Measurements from ENCODE around the gene UNC119B.
A peak's percentile ranks its signal among the peaks of the same experiment; 100 is the strongest.
"Not testable (repeated sequence)": the region's sequence is repeated elsewhere in the genome, so short reads cannot be mapped to it uniquely, and the experiment has no call there.

Gene UNC119B

DNA sequence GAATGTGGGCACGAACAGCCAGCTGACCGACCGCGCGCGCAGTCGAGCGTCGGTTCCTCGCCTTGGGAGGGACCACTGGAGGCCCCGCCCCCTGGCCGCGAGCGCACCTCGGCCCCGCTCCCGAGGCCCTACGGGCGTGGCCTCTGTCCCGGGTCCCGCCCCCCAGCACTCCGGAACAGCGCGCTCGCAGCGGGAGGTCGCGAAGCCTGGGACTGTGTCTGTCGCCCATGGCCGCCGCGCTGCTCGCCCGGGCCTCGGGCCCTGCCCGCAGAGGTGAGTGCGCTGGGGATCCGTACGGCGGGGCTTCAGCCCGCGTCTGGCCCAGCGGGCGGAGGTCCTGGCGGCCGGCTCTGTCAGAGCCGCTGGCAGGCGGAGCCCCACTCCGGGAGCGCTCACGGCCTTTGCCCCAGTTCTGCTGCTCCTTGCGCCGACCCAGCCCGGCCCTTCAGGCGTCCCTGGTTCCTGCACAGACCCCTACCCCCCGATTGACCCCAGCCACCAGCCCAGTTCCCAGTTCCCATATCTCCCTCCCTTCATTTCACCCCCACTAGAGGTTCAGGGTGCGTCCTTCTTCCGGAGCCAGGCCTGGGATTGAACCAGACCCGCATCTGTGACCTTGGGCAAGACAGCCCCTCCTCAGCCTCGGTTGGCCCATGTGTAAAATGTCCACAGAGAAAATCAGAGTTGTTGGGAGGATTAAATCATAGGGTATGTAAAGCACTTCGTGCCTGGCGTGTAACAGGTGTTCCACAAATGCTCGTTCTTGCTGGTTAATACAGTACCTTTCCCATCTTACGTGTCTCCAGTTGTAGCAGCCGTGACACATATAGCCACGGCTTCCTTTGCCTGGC lies 15.6 kb downstream of the UNC119B start, which contains the start of gene ACADS:
TSS of gene ACADS (plus strand) at position 168 of the 851 bp plus-strand sequence. CDS start at position 228, 60 bp downstream.
- H3K4me1 ChIP-seq (ENCODE audit: control insufficient read depth in 2 of 2, insufficient read depth in 2 of 2, low read length in 2 of 2) = peaks cover 19 to 20% of the 10 kb centered on the region in 2 donors
- H3K27me3 ChIP-seq (ENCODE audit: control insufficient read depth in 2 of 2, insufficient read depth in 2 of 2, low read length in 2 of 2) = no peaks in the 10 kb centered on the region
- H3K4me3 ChIP-seq (ENCODE audit: low read length in 2 of 2) = peak within 1 kb of the TSS; percentile 74 to 84
- H3K9ac ChIP-seq (ENCODE audit: low read depth in 1 of 2, low read length in 2 of 2) = peak within 1 kb of the TSS; percentile 85 to 89
- peak within 1 kb of the TSS; percentile 82 to 83 for H3K27ac ChIP-seq (ENCODE audit: low read depth in 2 of 2, low read length in 2 of 2)
- peaks cover 29 to 47% of the 10 kb centered on the region in 2 donors for H3K36me3 ChIP-seq (ENCODE audit: control insufficient read depth in 2 of 2, insufficient read depth in 2 of 2, low read length in 2 of 2)
- H3K9me3 ChIP-seq (ENCODE audit: control insufficient read depth in 2 of 2, low read length in 2 of 2) = no peaks in the 10 kb centered on the region

- Histone ChIP-seq H3K4me3 (ENCODE audit: low read length in 2 of 2) (peak overlapping the region; percentile 70 to 84), H3K9ac (ENCODE audit: low read depth in 1 of 2, low read length in 2 of 2) (peak overlapping the region; percentile 85 to 89), H3K36me3 (ENCODE audit: control insufficient read depth in 2 of 2, insufficient read depth in 2 of 2, low read length in 2 of 2) (peaks cover 23 to 42% of the 10 kb centered on the region in 2 donors), H3K27ac (ENCODE audit: low read depth in 2 of 2, low read length in 2 of 2) (peak overlapping the region; percentile 82 to 83), H3K27me3 (ENCODE audit: control insufficient read depth in 2 of 2, insufficient read depth in 2 of 2, low read length in 2 of 2) (no peaks in the 10 kb centered on the region), H3K9me3 (ENCODE audit: control insufficient read depth in 2 of 2, low read length in 2 of 2) (no peaks in the 10 kb centered on the region), H3K4me1 (ENCODE audit: control insufficient read depth in 2 of 2, insufficient read depth in 2 of 2, low read length in 2 of 2) (peaks cover 18 to 20% of the 10 kb centered on the region in 2 donors)
Measured at GRCh38 chr12:120726510-120726793, 16.2 kb downstream of the UNC119B start.

- peak overlapping the region; percentile 70 to 84 for H3K4me3 ChIP-seq (ENCODE audit: low read length in 2 of 2)
- H3K9me3 ChIP-seq (ENCODE audit: control insufficient read depth in 2 of 2, low read length in 2 of 2) = no peaks in the 10 kb centered on the region
- peaks cover 18 to 20% of the 10 kb centered on the region in 2 donors for H3K4me1 ChIP-seq (ENCODE audit: control insufficient read depth in 2 of 2, insufficient read depth in 2 of 2, low read length in 2 of 2)
- peak overlapping the region; percentile 85 to 89 for H3K9ac ChIP-seq (ENCODE audit: low read depth in 1 of 2, low read length in 2 of 2)
- H3K36me3 ChIP-seq (ENCODE audit: control insufficient read depth in 2 of 2, insufficient read depth in 2 of 2, low read length in 2 of 2) = peaks cover 18 to 37% of the 10 kb centered on the region in 2 donors
- H3K27me3 ChIP-seq (ENCODE audit: control insufficient read depth in 2 of 2, insufficient read depth in 2 of 2, low read length in 2 of 2) = no peaks in the 10 kb centered on the region
- H3K27ac ChIP-seq (ENCODE audit: low read depth in 2 of 2, low read length in 2 of 2) = peak overlapping the region; percentile 82 to 83
Measured at GRCh38 chr12:120726961-120727360, 16.7 kb downstream of the UNC119B start.

DNA sequence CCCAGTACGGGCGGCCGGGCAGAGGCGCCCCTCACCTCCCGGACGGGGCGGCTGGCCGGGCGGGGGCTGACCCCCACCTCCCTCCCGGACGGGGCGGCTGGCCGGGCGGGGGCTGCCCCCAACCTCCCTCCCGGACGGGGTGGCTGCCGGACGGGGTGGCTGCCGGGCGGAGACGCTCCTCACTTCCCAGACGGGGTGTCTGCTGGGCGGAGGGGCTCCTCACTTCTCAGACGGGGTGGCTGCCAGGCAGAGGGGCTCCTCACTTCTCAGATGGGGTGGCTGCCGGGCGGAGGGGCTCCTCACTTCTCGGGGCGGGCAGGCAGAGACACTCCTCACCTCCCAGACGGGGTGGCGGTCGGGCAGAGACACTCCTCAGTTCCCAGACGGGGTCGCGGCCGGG lies 21.9 kb downstream of the UNC119B start:
- not testable (repeated sequence) for H3K9ac ChIP-seq (ENCODE audit: low read depth in 1 of 2, low read length in 2 of 2); H3K4me1 ChIP-seq (ENCODE audit: control insufficient read depth in 2 of 2, insufficient read depth in 2 of 2, low read length in 2 of 2); H3K27me3 ChIP-seq (ENCODE audit: control insufficient read depth in 2 of 2, insufficient read depth in 2 of 2, low read length in 2 of 2); H3K4me3 ChIP-seq (ENCODE audit: low read length in 2 of 2); H3K27ac ChIP-seq (ENCODE audit: low read depth in 2 of 2, low read length in 2 of 2); H3K9me3 ChIP-seq (ENCODE audit: control insufficient read depth in 2 of 2, low read length in 2 of 2)
- H3K36me3 ChIP-seq (ENCODE audit: control insufficient read depth in 2 of 2, insufficient read depth in 2 of 2, low read length in 2 of 2) = peaks cover 12 to 42% of the 10 kb centered on the region in 2 donors

GRCh38 chr12:120733574-120733973 lies 23.3 kb downstream of the UNC119B start:
- peaks cover 22 to 48% of the 10 kb centered on the region in 2 donors for H3K36me3 ChIP-seq (ENCODE audit: control insufficient read depth in 2 of 2, insufficient read depth in 2 of 2, low read length in 2 of 2)
- H3K27ac ChIP-seq (ENCODE audit: low read depth in 2 of 2, low read length in 2 of 2) = no peak overlapping the region
- no peak overlapping the region for H3K9ac ChIP-seq (ENCODE audit: low read depth in 1 of 2, low read length in 2 of 2)
- H3K27me3 ChIP-seq (ENCODE audit: control insufficient read depth in 2 of 2, insufficient read depth in 2 of 2, low read length in 2 of 2) = no peaks in the 10 kb centered on the region
- no peak overlapping the region for H3K4me3 ChIP-seq (ENCODE audit: low read length in 2 of 2)
- H3K9me3 ChIP-seq (ENCODE audit: control insufficient read depth in 2 of 2, low read length in 2 of 2) = no peaks in the 10 kb centered on the region
- H3K4me1 ChIP-seq (ENCODE audit: control insufficient read depth in 2 of 2, insufficient read depth in 2 of 2, low read length in 2 of 2) = peaks cover 0 to under 1% of the 10 kb centered on the region in 2 donors

DNA sequence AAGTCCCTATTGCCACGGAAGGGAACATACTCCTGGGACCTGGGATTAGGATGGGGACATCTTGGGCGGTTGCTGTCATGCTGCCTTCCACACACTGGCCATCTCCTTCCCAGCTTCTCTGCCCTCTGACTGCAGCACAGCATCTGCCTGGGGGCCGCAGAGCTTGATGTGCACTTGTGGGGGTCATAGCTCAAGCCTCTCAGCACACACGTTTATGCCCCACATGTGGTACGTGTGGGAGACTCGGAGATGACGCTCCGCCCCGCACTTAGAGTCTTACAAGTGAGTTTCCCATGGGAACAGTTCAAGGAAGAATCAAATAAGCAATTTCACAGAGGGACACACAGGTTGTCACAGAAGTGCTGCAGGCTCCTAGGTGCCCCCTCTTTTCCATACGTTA lies 24.0 kb downstream of the UNC119B start:
- H3K36me3 ChIP-seq (ENCODE audit: control insufficient read depth in 2 of 2, insufficient read depth in 2 of 2, low read length in 2 of 2) = peaks cover 28 to 49% of the 10 kb centered on the region in 2 donors

GRCh38 chr12:120735181-120735580 lies 24.9 kb downstream of the UNC119B start:
- Histone ChIP-seq H3K4me1 (ENCODE audit: control insufficient read depth in 2 of 2, insufficient read depth in 2 of 2, low read length in 2 of 2) (no peaks in the 10 kb centered on the region), H3K9me3 (ENCODE audit: control insufficient read depth in 2 of 2, low read length in 2 of 2) (no peaks in the 10 kb centered on the region), H3K36me3 (ENCODE audit: control insufficient read depth in 2 of 2, insufficient read depth in 2 of 2, low read length in 2 of 2) (peaks cover 31 to 42% of the 10 kb centered on the region in 2 donors), H3K27ac (ENCODE audit: low read depth in 2 of 2, low read length in 2 of 2) (no peak overlapping the region), H3K9ac (ENCODE audit: low read depth in 1 of 2, low read length in 2 of 2) (no peak overlapping the region), H3K4me3 (ENCODE audit: low read length in 2 of 2) (no peak overlapping the region), H3K27me3 (ENCODE audit: control insufficient read depth in 2 of 2, insufficient read depth in 2 of 2, low read length in 2 of 2) (no peaks in the 10 kb centered on the region)

More for the DNA sequence above, 24.0 kb downstream of the UNC119B start:
- Histone ChIP-seq H3K27ac (ENCODE audit: low read depth in 2 of 2, low read length in 2 of 2) (no peak overlapping the region), H3K9ac (ENCODE audit: low read depth in 1 of 2, low read length in 2 of 2) (no peak overlapping the region), H3K4me1 (ENCODE audit: control insufficient read depth in 2 of 2, insufficient read depth in 2 of 2, low read length in 2 of 2) (no peaks in the 10 kb centered on the region), H3K4me3 (ENCODE audit: low read length in 2 of 2) (no peak overlapping the region), H3K9me3 (ENCODE audit: control insufficient read depth in 2 of 2, low read length in 2 of 2) (no peaks in the 10 kb centered on the region), H3K27me3 (ENCODE audit: control insufficient read depth in 2 of 2, insufficient read depth in 2 of 2, low read length in 2 of 2) (no peaks in the 10 kb centered on the region)

- no peaks in the 10 kb centered on the region for H3K9me3 ChIP-seq (ENCODE audit: control insufficient read depth in 2 of 2, low read length in 2 of 2)
- no peak overlapping the region for H3K4me3 ChIP-seq (ENCODE audit: low read length in 2 of 2)
- H3K27me3 ChIP-seq (ENCODE audit: control insufficient read depth in 2 of 2, insufficient read depth in 2 of 2, low read length in 2 of 2) = no peaks in the 10 kb centered on the region
- peaks cover 27 to 36% of the 10 kb centered on the region in 2 donors for H3K36me3 ChIP-seq (ENCODE audit: control insufficient read depth in 2 of 2, insufficient read depth in 2 of 2, low read length in 2 of 2)
- no peak overlapping the region for H3K9ac ChIP-seq (ENCODE audit: low read depth in 1 of 2, low read length in 2 of 2)
- H3K4me1 ChIP-seq (ENCODE audit: control insufficient read depth in 2 of 2, insufficient read depth in 2 of 2, low read length in 2 of 2) = no peaks in the 10 kb centered on the region
- H3K27ac ChIP-seq (ENCODE audit: low read depth in 2 of 2, low read length in 2 of 2) = no peak overlapping the region
Measured at GRCh38 chr12:120736404-120737331, 26.4 kb downstream of the UNC119B start.

DNA sequence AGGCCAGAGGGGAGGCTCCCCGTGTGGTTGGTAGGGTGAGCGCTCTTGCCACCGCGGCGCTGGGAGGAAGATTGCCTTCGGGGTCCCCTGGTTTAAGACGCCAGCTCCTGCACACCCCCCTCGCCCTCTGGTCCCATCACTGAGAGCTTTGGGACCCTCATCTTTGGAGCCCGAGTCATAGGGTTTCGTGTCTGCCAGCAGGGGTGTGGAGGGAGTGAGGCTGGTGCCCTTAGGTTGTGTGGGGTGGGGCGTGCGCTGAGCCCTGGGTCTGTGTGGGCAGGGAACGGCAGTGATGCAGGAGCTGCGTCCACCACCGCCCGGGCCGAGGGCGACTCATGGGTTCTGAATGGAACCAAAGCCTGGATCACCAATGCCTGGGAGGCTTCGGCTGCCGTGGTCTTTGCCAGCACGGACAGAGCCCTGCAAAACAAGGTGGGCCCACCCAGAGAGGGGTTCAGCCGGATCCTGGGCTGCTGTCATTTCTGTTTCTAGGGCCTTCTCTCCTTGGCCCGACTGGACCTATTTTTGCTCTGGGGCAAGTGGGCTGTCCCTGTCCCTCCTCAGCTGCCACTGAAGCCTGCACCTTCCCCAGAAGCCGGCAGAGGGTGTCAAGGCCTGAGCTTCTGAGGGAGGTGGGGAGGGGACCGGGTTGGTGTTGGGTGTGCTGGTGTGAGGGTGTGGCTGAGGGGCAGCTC lies 27.4 kb downstream of the UNC119B start:
- Histone ChIP-seq H3K9ac (ENCODE audit: low read depth in 1 of 2, low read length in 2 of 2) (no peak overlapping the region), H3K27ac (ENCODE audit: low read depth in 2 of 2, low read length in 2 of 2) (no peak overlapping the region), H3K4me3 (ENCODE audit: low read length in 2 of 2) (no peak overlapping the region), H3K9me3 (ENCODE audit: control insufficient read depth in 2 of 2, low read length in 2 of 2) (no peaks in the 10 kb centered on the region), H3K27me3 (ENCODE audit: control insufficient read depth in 2 of 2, insufficient read depth in 2 of 2, low read length in 2 of 2) (no peaks in the 10 kb centered on the region), H3K36me3 (ENCODE audit: control insufficient read depth in 2 of 2, insufficient read depth in 2 of 2, low read length in 2 of 2) (peaks cover 27 to 36% of the 10 kb centered on the region in 2 donors), H3K4me1 (ENCODE audit: control insufficient read depth in 2 of 2, insufficient read depth in 2 of 2, low read length in 2 of 2) (no peaks in the 10 kb centered on the region)

Data from mucosa of rectum (tissue), 2 donors.